ENCODE data around the gene KIF6.
A peak's percentile ranks its signal among the peaks of the same experiment; 100 is the strongest.
"Not testable (repeated sequence)": the region's sequence is repeated elsewhere in the genome, so short reads cannot be mapped to it uniquely, and the experiment has no call there.

KIF6 gene

GRCh38 chr6:39302669-39303424, 422.4 kb downstream of the KIF6 start:
- Mint-ChIP-seq H3K27me3 (peaks cover 12% of the 10 kb centered on the region), H3K4me1 (no peaks in the 10 kb centered on the region), H3K27ac (no peak overlapping the region), H3K36me3 (no peaks in the 10 kb centered on the region), H3K9me3 (peaks cover 3% of the 10 kb centered on the region), H3K4me3 (peak overlapping the region; percentile 64)
- ATAC-seq (ENCODE audit: low read depth) (peak; percentile 98), DNase-seq (ENCODE audit: low spot score in 2 of 2) (peak; percentile 80 to 83)

GRCh38 chr6:39302011-39302410, 423.2 kb downstream of the KIF6 start:
- Mint-ChIP-seq H3K27me3 (peaks cover 9% of the 10 kb centered on the region), H3K9me3 (peaks cover 3% of the 10 kb centered on the region), H3K27ac (no peak overlapping the region), H3K36me3 (no peaks in the 10 kb centered on the region), H3K4me3 (no peak overlapping the region), H3K4me1 (no peaks in the 10 kb centered on the region)
- DNase-seq (ENCODE audit: low spot score in 2 of 2) (no peak), ATAC-seq (ENCODE audit: low read depth) (no peak)

- Mint-ChIP-seq H3K36me3 (no peaks in the 10 kb centered on the region), H3K4me3 (no peak overlapping the region), H3K27ac (no peak overlapping the region), H3K27me3 (peaks cover 9% of the 10 kb centered on the region), H3K4me1 (no peaks in the 10 kb centered on the region), H3K9me3 (peaks cover 3% of the 10 kb centered on the region)
- no peak for ATAC-seq (ENCODE audit: low read depth)
- no peak for DNase-seq (ENCODE audit: low spot score in 2 of 2)
Observed at GRCh38 chr6:39301606-39302005, 423.6 kb downstream of the KIF6 start.

GRCh38 chr6:39300739-39301138, 424.5 kb downstream of the KIF6 start:
- Mint-ChIP-seq H3K27ac (no peak overlapping the region), H3K4me1 (no peaks in the 10 kb centered on the region), H3K4me3 (no peak overlapping the region), H3K9me3 (peaks cover 3% of the 10 kb centered on the region), H3K36me3 (no peaks in the 10 kb centered on the region), H3K27me3 (peaks cover 9% of the 10 kb centered on the region)
- ATAC-seq (ENCODE audit: low read depth) = no peak
- DNase-seq (ENCODE audit: low spot score in 2 of 2) = no peak

- H3K9me3 Mint-ChIP-seq = no peaks in the 10 kb centered on the region
- H3K27me3 Mint-ChIP-seq = peaks cover 14% of the 10 kb centered on the region
- H3K4me3 Mint-ChIP-seq = no peak overlapping the region
- DNase-seq (ENCODE audit: low spot score in 2 of 2) (no peak), ATAC-seq (ENCODE audit: low read depth) (no peak)
- H3K36me3 Mint-ChIP-seq = no peaks in the 10 kb centered on the region
- H3K27ac Mint-ChIP-seq = no peak overlapping the region
- H3K4me1 Mint-ChIP-seq = no peaks in the 10 kb centered on the region
Observed at GRCh38 chr6:39298061-39298460, 427.1 kb downstream of the KIF6 start.

- DNase-seq (ENCODE audit: low spot score in 2 of 2) = no peak
- Mint-ChIP-seq H3K4me3 (no peak overlapping the region), H3K36me3 (no peaks in the 10 kb centered on the region), H3K27ac (no peak overlapping the region), H3K9me3 (no peaks in the 10 kb centered on the region), H3K4me1 (no peaks in the 10 kb centered on the region), H3K27me3 (peaks cover 19% of the 10 kb centered on the region)
- ATAC-seq (ENCODE audit: low read depth) = no peak
Observed at GRCh38 chr6:39296745-39297640, 428.2 kb downstream of the KIF6 start.

GRCh38 chr6:39295611-39296011, 429.6 kb downstream of the KIF6 start:
- no peak overlapping the region for H3K4me3 Mint-ChIP-seq
- no peak for ATAC-seq (ENCODE audit: low read depth)
- DNase-seq (ENCODE audit: low spot score in 2 of 2) = no peak
- no peaks in the 10 kb centered on the region for H3K4me1 Mint-ChIP-seq
- peaks cover 16% of the 10 kb centered on the region for H3K27me3 Mint-ChIP-seq
- no peaks in the 10 kb centered on the region for H3K9me3 Mint-ChIP-seq
- no peak overlapping the region for H3K27ac Mint-ChIP-seq
- H3K36me3 Mint-ChIP-seq = no peaks in the 10 kb centered on the region

GRCh38 chr6:39294899-39295298, 430.3 kb downstream of the KIF6 start:
- Mint-ChIP-seq H3K36me3 (no peaks in the 10 kb centered on the region), H3K27me3 (peaks cover 15% of the 10 kb centered on the region), H3K4me1 (no peaks in the 10 kb centered on the region), H3K9me3 (no peaks in the 10 kb centered on the region), H3K27ac (no peak overlapping the region), H3K4me3 (no peak overlapping the region)
- no peak for ATAC-seq (ENCODE audit: low read depth)
- DNase-seq (ENCODE audit: low spot score in 2 of 2) = no peak

GRCh38 chr6:39294133-39294532, 431.1 kb downstream of the KIF6 start:
- peaks cover 13% of the 10 kb centered on the region for H3K27me3 Mint-ChIP-seq
- H3K4me1 Mint-ChIP-seq = no peaks in the 10 kb centered on the region
- ATAC-seq (ENCODE audit: low read depth) = no peak
- DNase-seq (ENCODE audit: low spot score in 2 of 2) = no peak
- no peaks in the 10 kb centered on the region for H3K36me3 Mint-ChIP-seq
- no peak overlapping the region for H3K4me3 Mint-ChIP-seq
- H3K27ac Mint-ChIP-seq = no peak overlapping the region
- H3K9me3 Mint-ChIP-seq = no peaks in the 10 kb centered on the region

GRCh38 chr6:39292637-39293036, 432.6 kb downstream of the KIF6 start:
- Mint-ChIP-seq H3K4me1 (no peaks in the 10 kb centered on the region), H3K9me3 (no peaks in the 10 kb centered on the region), H3K36me3 (no peaks in the 10 kb centered on the region), H3K27me3 (peaks cover 13% of the 10 kb centered on the region), H3K27ac (no peak overlapping the region), H3K4me3 (no peak overlapping the region)
- ATAC-seq (ENCODE audit: low read depth) = no peak
- DNase-seq (ENCODE audit: low spot score in 2 of 2) = no peak

GRCh38 chr6:39289490-39289889, 435.7 kb downstream of the KIF6 start:
- ATAC-seq (ENCODE audit: low read depth) (no peak), DNase-seq (ENCODE audit: low spot score in 2 of 2) (no peak)
- H3K27ac Mint-ChIP-seq = no peak overlapping the region
- no peaks in the 10 kb centered on the region for H3K4me1 Mint-ChIP-seq
- H3K27me3 Mint-ChIP-seq = peaks cover 7% of the 10 kb centered on the region
- H3K9me3 Mint-ChIP-seq = no peaks in the 10 kb centered on the region
- H3K4me3 Mint-ChIP-seq = no peak overlapping the region
- no peaks in the 10 kb centered on the region for H3K36me3 Mint-ChIP-seq

GRCh38 chr6:39287601-39288000, 437.6 kb downstream of the KIF6 start:
- no peak overlapping the region for H3K4me3 Mint-ChIP-seq
- H3K27me3 Mint-ChIP-seq = peaks cover 9% of the 10 kb centered on the region
- ATAC-seq (ENCODE audit: low read depth) (no peak), DNase-seq (ENCODE audit: low spot score in 2 of 2) (no peak)
- H3K9me3 Mint-ChIP-seq = no peaks in the 10 kb centered on the region
- no peaks in the 10 kb centered on the region for H3K4me1 Mint-ChIP-seq
- H3K27ac Mint-ChIP-seq = no peak overlapping the region
- no peaks in the 10 kb centered on the region for H3K36me3 Mint-ChIP-seq

- not testable (repeated sequence) for H3K4me1 Mint-ChIP-seq; H3K27me3 Mint-ChIP-seq; H3K27ac Mint-ChIP-seq; H3K9me3 Mint-ChIP-seq; H3K36me3 Mint-ChIP-seq; H3K4me3 Mint-ChIP-seq; DNase-seq (ENCODE audit: low spot score in 2 of 2)
- ATAC-seq (ENCODE audit: low read depth) = peak; percentile 72
Observed at GRCh38 chr6:39286596-39286995, 438.6 kb downstream of the KIF6 start.

GRCh38 chr6:39282774-39283173, 442.4 kb downstream of the KIF6 start:
- no peaks in the 10 kb centered on the region for H3K9me3 Mint-ChIP-seq
- no peaks in the 10 kb centered on the region for H3K36me3 Mint-ChIP-seq
- DNase-seq (ENCODE audit: low spot score in 2 of 2) (no peak), ATAC-seq (ENCODE audit: low read depth) (no peak)
- H3K27me3 Mint-ChIP-seq = peaks cover 9% of the 10 kb centered on the region
- no peak overlapping the region for H3K27ac Mint-ChIP-seq
- H3K4me1 Mint-ChIP-seq = peaks cover 2% of the 10 kb centered on the region
- H3K4me3 Mint-ChIP-seq = no peak overlapping the region
